ENCODE results near the gene MSRB2.
"Not testable (repeated sequence)": the region's sequence is repeated elsewhere in the genome, so short reads cannot be mapped to it uniquely, and the experiment has no call there.

The MSRB2 gene

DNA sequence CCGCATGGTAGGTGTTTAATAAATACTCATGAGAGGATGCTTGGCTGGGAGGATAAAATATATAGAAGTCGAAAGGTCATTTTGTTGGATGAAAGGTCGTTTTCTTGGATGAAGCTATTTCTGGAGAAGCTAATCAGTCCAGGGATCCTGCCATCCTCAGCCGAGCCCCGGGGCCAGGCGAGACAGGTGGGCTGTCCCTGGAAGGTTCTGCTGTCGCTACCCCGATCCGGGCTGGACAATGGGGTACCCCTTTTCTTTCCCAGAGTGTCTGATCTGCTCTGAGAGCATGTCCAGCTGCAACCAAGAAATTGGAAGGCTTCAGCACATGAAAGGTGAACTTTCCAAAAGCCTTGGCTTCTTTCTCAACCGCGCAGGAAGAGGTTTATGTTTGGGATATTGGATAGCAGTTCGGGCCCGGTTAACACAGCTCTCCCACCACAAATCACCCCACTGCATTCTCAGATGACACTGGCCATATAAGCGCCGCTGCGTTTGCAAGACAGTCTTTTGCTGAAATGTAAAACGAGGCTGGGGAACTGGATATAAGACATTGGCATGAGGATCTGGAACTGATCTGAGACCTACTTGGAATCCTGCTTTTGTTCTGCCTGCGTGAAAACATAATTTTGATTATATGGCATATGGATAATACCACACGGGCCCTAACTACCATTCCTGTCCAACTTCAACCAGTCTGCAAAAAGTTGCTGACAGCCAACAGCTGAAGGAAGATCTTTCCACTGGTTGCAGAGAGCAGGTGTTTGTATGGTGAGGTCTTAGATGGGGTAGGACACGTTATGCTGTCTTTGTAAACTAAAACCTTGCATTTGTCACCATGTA lies 31.2 kb upstream of the MSRB2 start:
- no peak for TF ChIP-seq CTCF (IDR thresholded peaks at IDR 0.05; ENCODE audit: borderline replicate concordance, insufficient read depth, low read depth, low read length)
- no peak overlapping the region for H3K4me3 ChIP-seq (ENCODE audit: low read depth, low read length)

DNA sequence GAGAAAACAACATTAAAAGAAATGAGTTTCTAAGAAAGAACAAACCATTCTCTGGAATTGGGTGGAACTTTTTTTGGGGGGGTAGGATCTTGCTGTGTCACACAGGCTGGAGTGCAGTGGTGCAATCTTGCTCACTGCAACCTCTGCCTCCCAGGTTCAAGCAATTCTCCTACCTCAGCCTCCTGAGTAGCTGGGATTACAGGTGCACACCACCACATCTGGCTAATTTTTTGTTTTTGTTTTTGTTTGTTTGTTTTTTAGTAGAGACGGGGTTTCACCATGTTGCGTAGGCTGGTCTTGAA lies 30.6 kb upstream of the MSRB2 start:
- not testable (repeated sequence) for H3K4me3 ChIP-seq (ENCODE audit: low read depth, low read length)

DNA sequence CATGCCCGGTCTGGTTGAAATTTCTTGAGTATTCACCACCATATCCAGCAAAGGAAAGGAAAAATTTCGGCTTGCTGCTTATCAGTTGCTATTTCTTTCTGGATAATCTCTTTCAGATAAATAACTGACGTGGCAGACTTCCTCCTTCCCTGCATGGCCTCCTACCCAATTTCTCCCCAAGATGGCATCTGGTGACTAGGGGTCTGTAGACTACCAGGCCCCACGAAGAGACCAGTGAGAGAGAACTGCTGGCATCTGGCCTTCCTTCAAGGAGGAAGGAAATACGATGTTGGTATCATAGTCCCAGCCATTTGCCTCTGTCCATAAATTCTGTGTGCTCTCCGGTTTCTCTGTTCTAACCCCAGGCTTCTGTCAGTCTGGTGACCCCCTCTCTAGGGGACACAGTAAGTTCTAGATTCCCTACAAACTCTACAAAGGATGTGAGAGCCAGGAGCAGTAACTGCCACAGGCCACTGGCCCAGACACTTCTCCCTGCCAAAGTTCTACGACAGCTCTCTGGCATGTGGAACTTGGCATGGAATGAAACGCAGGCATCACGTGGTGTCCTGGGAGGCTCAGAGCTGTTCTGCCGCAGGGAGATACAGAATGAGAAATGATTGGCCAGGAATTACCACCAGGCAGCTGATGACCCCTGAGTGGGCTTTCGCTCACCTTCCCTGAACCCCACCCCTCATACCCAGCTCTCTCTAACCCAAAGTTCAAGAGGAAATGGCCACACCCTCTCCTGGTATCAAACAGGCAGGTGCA lies 30.0 kb upstream of the MSRB2 start:
- no peak overlapping the region for H3K4me3 ChIP-seq (ENCODE audit: low read depth, low read length)
- TF ChIP-seq CTCF (IDR thresholded peaks at IDR 0.05; ENCODE audit: borderline replicate concordance, insufficient read depth, low read depth, low read length), result no peak

DNA sequence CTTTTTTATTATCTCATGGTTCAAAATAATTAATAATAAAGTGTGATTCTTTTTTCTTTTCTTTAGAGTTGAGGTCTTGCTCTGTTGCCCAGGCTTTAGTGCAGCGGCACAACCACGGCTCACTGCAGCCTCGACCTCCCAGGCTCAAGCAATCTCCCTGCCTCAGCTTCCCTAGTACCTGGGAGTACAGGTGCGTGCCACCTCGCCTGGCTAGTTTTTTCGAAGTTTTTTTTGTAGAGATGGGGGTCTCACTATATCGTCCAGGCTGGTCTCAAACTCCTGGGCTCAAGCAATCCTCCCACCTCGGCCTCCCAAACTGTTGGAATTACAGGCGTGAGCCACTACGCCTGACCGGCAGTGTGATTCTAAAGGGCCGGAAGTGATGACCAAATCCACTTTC lies 28.0 kb upstream of the MSRB2 start:
- no peak for TF ChIP-seq CTCF (IDR thresholded peaks at IDR 0.05; ENCODE audit: borderline replicate concordance, insufficient read depth, low read depth, low read length)
- H3K4me3 ChIP-seq (ENCODE audit: low read depth, low read length), result no peak overlapping the region

DNA sequence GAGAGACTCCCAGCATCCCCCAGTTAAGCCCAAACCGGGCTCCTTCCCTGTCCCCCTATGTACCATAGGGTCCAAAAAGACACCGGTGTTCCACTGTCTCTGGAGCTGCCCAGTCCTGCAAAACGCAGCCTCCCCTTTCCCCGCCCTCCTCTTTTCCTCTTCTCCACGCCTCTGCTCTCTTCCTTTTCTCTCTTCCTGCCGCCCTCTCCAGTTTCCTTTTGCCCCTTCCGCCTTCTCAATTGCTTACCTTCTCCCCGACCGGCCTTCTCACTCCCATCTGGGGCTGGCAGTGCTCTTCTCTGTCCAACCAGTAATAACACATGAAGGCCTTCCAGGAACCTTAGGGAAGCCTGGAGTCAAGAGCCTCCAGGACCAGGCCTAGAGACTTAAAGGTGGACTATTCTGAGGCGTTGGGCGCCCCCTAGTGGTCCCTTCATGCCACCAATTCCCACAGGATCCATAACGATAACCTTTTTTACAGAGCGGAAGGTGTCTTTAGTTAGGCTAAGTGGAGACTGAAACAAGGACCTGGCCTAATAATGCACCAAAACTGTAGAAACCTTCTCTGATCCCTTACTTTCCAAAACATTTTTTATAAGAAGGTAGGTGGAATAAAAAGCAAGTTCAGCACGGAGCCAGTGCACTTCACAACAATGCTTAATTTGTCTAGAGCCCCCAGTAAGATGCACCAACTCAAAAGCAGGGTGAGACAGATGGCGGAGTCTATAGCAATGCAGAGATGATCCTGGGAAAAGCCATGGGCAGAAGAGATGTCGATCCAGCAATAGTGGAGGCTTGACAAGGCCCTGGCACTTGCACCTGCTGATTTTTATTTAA lies 27.2 kb upstream of the MSRB2 start:
- H3K4me3 ChIP-seq (ENCODE audit: low read depth, low read length), result no peak overlapping the region
- peak; percentile 79 for TF ChIP-seq CTCF (IDR thresholded peaks at IDR 0.05; ENCODE audit: borderline replicate concordance, insufficient read depth, low read depth, low read length)

- no peak overlapping the region for H3K4me3 ChIP-seq (ENCODE audit: low read depth, low read length)
- no peak for TF ChIP-seq CTCF (IDR thresholded peaks at IDR 0.05; ENCODE audit: borderline replicate concordance, insufficient read depth, low read depth, low read length)
Observed at GRCh38 chr10:23069019-23069815, 26.2 kb upstream of the MSRB2 start.

- not testable (repeated sequence) for H3K4me3 ChIP-seq (ENCODE audit: low read depth, low read length)
Observed at GRCh38 chr10:23070092-23070912, 25.1 kb upstream of the MSRB2 start.

Measured in GM12875 (cell line).